Loucy (cell line): ENCODE data around the gene GTF2A1L.

ENCODE experiments used
- H2AFZ ChIP-seq: fragments of 200-600 bp; sonication (generic); 2 replicates; pipeline ENCODE4 v1.6.0; 2016; ENCODE audit warnings: antibody characterized with exemption, mild to moderate bottlenecking, low read length, moderate library complexity
- H3F3A ChIP-seq: fragments of 200-600 bp; 2 replicates; pipeline ENCODE4 v1.6.0; 2016; ENCODE audit warnings: antibody characterized with exemption, low read depth, mild to moderate bottlenecking
- H3K27me3 ChIP-seq: fragments of 200-600 bp; sonication (generic); 2 replicates; pipeline ENCODE4 v1.6.1; 2014; ENCODE audit warnings: low read length, mild to moderate bottlenecking; ENCODE audit not compliant: insufficient read depth, poor library complexity, severe bottlenecking
- H3K36me3 ChIP-seq: fragments of 200-600 bp; sonication (generic); 2 replicates; pipeline ENCODE4 v1.6.1; 2016; ENCODE audit warnings: low read length; ENCODE audit not compliant: insufficient read depth
- H3K4me1 ChIP-seq: fragments of 200-600 bp; sonication (generic); 2 replicates; pipeline ENCODE4 v1.5.1; 2014; ENCODE audit warnings: low read length, mild to moderate bottlenecking; ENCODE audit not compliant: insufficient read depth, poor library complexity, severe bottlenecking
- H3K4me2 ChIP-seq: fragments of 200-600 bp; sonication (generic); 2 replicates; pipeline ENCODE4 v1.6.0; 2014; ENCODE audit warnings: antibody characterized with exemption, low read length, low read depth, mild to moderate bottlenecking; ENCODE audit not compliant: poor library complexity, severe bottlenecking
- H3K4me3 ChIP-seq: fragments of 200-600 bp; sonication (generic); 2 replicates; pipeline ENCODE4 v1.5.1; 2014; ENCODE audit warnings: low read length, mild to moderate bottlenecking, mixed read lengths; ENCODE audit not compliant: poor library complexity, severe bottlenecking
- H3K79me2 ChIP-seq: fragments of 200-600 bp; sonication (generic); 2 replicates; pipeline ENCODE4 v1.6.1; 2014; ENCODE audit warnings: low read length; ENCODE audit not compliant: insufficient read depth
- H3K9ac ChIP-seq: fragments of 200-600 bp; sonication (generic); 2 replicates; pipeline ENCODE4 v1.6.0; 2014; ENCODE audit warnings: mild to moderate bottlenecking, low read depth, low read length, moderate library complexity; ENCODE audit not compliant: poor library complexity, severe bottlenecking
- H3K9me2 ChIP-seq: fragments of 200-600 bp; sonication (generic); replicated peaks from 2 replicates; pipeline ENCODE4 v1.6.1; 2016; ENCODE audit warnings: low read depth, low read length, mixed read lengths
- H3K9me3 ChIP-seq: fragments of 200-600 bp; sonication (generic); 2 replicates; pipeline ENCODE4 v1.6.1; 2014; ENCODE audit warnings: mild to moderate bottlenecking, antibody characterized with exemption, low read length, low read depth; ENCODE audit not compliant: insufficient read depth
- H4K20me1 ChIP-seq: fragments of 200-600 bp; sonication (generic); 2 replicates; pipeline ENCODE4 v1.6.0; 2014; ENCODE audit warnings: antibody characterized with exemption, low read length, mild to moderate bottlenecking; ENCODE audit not compliant: insufficient read depth, poor library complexity, severe bottlenecking
- EZH2phosphoT487 ChIP-seq: fragments of 200-600 bp; IDR thresholded peaks from 2 replicates; pipeline ENCODE4 v1.6.1; 2018; ENCODE audit warnings: antibody characterized with exemption, mild to moderate bottlenecking, moderate library complexity, borderline replicate concordance
- TF ChIP-seq, protein P1 (sequence below): fragments of 200-600 bp; sonication (generic); conservative IDR thresholded peaks from 2 replicates; pipeline ENCODE4 v1.5.1; 2014; ENCODE audit warnings: mild to moderate bottlenecking, antibody characterized with exemption, low read length

Gene GTF2A1L

DNA sequence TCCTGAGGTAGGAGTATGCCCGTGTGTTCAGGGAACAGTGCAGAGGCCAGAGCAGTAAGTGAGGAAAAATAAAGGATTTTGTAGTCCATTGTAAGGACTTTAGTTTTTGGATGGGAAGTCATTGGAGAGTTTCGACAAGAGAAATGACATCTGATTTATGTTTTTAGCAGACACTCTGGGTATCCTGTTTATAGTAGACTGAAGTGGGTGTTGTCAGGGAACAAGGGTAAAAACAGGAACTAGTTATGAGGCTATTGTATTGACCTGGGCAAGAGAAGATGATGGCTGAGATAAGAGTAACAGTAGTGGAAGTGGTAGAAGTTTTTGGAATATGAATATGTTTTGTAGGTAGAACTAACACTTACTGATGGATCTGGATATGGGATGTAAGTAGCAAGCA, 59.8 kb downstream of the GTF2A1L start:
- Histone ChIP-seq H3K9ac (no peak overlapping the region), H3K4me1 (no peaks in the 10 kb centered on the region), H3K4me3 (no peak overlapping the region), H3K9me2 (no peaks in the 10 kb centered on the region), H2AFZ (no peak overlapping the region), H3K27me3 (no peaks in the 10 kb centered on the region), H3F3A (no peaks in the 10 kb centered on the region), H3K4me2 (no peak overlapping the region), H4K20me1 (no peaks in the 10 kb centered on the region), H3K79me2 (no peaks in the 10 kb centered on the region), H3K9me3 (no peaks in the 10 kb centered on the region), H3K36me3 (no peaks in the 10 kb centered on the region)
- no peak for TF ChIP-seq EZH2phosphoT487
- TF ChIP-seq, protein P1, sequence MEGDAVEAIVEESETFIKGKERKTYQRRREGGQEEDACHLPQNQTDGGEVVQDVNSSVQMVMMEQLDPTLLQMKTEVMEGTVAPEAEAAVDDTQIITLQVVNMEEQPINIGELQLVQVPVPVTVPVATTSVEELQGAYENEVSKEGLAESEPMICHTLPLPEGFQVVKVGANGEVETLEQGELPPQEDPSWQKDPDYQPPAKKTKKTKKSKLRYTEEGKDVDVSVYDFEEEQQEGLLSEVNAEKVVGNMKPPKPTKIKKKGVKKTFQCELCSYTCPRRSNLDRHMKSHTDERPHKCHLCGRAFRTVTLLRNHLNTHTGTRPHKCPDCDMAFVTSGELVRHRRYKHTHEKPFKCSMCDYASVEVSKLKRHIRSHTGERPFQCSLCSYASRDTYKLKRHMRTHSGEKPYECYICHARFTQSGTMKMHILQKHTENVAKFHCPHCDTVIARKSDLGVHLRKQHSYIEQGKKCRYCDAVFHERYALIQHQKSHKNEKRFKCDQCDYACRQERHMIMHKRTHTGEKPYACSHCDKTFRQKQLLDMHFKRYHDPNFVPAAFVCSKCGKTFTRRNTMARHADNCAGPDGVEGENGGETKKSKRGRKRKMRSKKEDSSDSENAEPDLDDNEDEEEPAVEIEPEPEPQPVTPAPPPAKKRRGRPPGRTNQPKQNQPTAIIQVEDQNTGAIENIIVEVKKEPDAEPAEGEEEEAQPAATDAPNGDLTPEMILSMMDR: no peak

GRCh38 chr2:48685126-48685525, 67.5 kb downstream of the GTF2A1L start:
- no peak overlapping the region for H3K4me3 ChIP-seq
- no peaks in the 10 kb centered on the region for H3K9me3 ChIP-seq
- H3K36me3 ChIP-seq: no peaks in the 10 kb centered on the region
- no peak for TF ChIP-seq EZH2phosphoT487
- TF ChIP-seq, protein P1: no peak
- no peaks in the 10 kb centered on the region for H3K27me3 ChIP-seq
- H4K20me1 ChIP-seq: no peaks in the 10 kb centered on the region
- H3K4me1 ChIP-seq: no peaks in the 10 kb centered on the region
- H2AFZ ChIP-seq: no peak overlapping the region
- H3K79me2 ChIP-seq: no peaks in the 10 kb centered on the region
- no peak overlapping the region for H3K4me2 ChIP-seq
- no peak overlapping the region for H3K9ac ChIP-seq
- no peaks in the 10 kb centered on the region for H3K9me2 ChIP-seq
- H3F3A ChIP-seq: no peaks in the 10 kb centered on the region

GRCh38 chr2:48691935-48692691, 74.5 kb downstream of the GTF2A1L start:
- H3K9me3 ChIP-seq: no peaks in the 10 kb centered on the region
- H3K79me2 ChIP-seq: no peaks in the 10 kb centered on the region
- H3K9me2 ChIP-seq: no peaks in the 10 kb centered on the region
- no peaks in the 10 kb centered on the region for H3K27me3 ChIP-seq
- no peaks in the 10 kb centered on the region for H4K20me1 ChIP-seq
- no peak overlapping the region for H3K4me3 ChIP-seq
- no peaks in the 10 kb centered on the region for H3K4me1 ChIP-seq
- no peaks in the 10 kb centered on the region for H3K36me3 ChIP-seq
- no peak overlapping the region for H3K4me2 ChIP-seq
- no peaks in the 10 kb centered on the region for H3F3A ChIP-seq
- H3K9ac ChIP-seq: no peak overlapping the region
- H2AFZ ChIP-seq: no peak overlapping the region
- TF ChIP-seq, protein P1: no peak
- no peak for TF ChIP-seq EZH2phosphoT487
